Activated T-helper 1 cell treated with anti-CD3 and anti-CD28 coated beads, Interleukin-12 subunit alpha, Interleukin-12 subunit beta, Interleukin-2, Interleukin-4 antibody, amounts not matched to agents 30 ng/mL and 10 ng/mL and 1 ng/mL, durations not matched to agents 14 hours and 24 hours and 36 hours (primary cell): ENCODE data around the gene GALNT17. TPM values are rescaled to one million over a fixed set of nuclear protein-coding genes. Genes with fewer than 3 reads are reported as not detected.
"Not testable (repeated sequence)": the region's sequence is repeated elsewhere in the genome, so short reads cannot be mapped to it uniquely, and the experiment has no call there.

Source experiments
- DNase-seq: peaks from one replicate; pipeline ENCODE4 v3.0.0; 2021; ENCODE audit warnings: low spot score
- H3K27ac Mint-ChIP-seq: one replicate; pipeline ENCODE4 v1.8.0; 2021; ENCODE audit warnings: mild to moderate bottlenecking, mixed read lengths
- H3K27me3 Mint-ChIP-seq: one replicate; pipeline ENCODE4 v1.8.0; 2022; ENCODE audit warnings: mild to moderate bottlenecking, moderate library complexity, mixed read lengths; ENCODE audit not compliant: insufficient read depth
- H3K36me3 Mint-ChIP-seq: one replicate; pipeline ENCODE4 v1.8.0; 2021; ENCODE audit warnings: low read depth, mixed read lengths
- H3K4me1 Mint-ChIP-seq: one replicate; pipeline ENCODE4 v1.8.0; 2021; ENCODE audit warnings: low read depth, mixed read lengths
- H3K4me3 Mint-ChIP-seq: one replicate; pipeline ENCODE4 v1.8.0; 2021; ENCODE audit warnings: mild to moderate bottlenecking, moderate library complexity, mixed read lengths
- H3K9me3 Mint-ChIP-seq: one replicate; pipeline ENCODE4 v1.8.0; 2021; ENCODE audit warnings: mixed read lengths
- intact Hi-C: fragments of 100-400 bp; cut with micrococcal nuclease; formaldehyde crosslinking; loops from one replicate; pipeline ENCODE4 v1.15.1; 2024
- total RNA-seq: library from RNA; stranded (reverse); gene quantifications from 2 replicates; pipeline ENCODE4 v1.2.3, GENCODE V29; 2022

The GALNT17 gene
- total RNA-seq, 1 donor from 2014 or later: not detected

GRCh38 chr7:71584256-71584655, 452.3 kb downstream of the GALNT17 start:
- Mint-ChIP-seq H3K27ac (no peak overlapping the region), H3K9me3 (peaks cover 12% of the 10 kb centered on the region), H3K4me3 (no peak overlapping the region), H3K36me3 (no peaks in the 10 kb centered on the region), H3K4me1 (no peaks in the 10 kb centered on the region), H3K27me3 (no peaks in the 10 kb centered on the region)
- DNase-seq: no peak
- intact Hi-C loops: no loop called here

GRCh38 chr7:71591876-71592275, 459.9 kb downstream of the GALNT17 start:
- Mint-ChIP-seq H3K27ac (no peak overlapping the region), H3K27me3 (no peaks in the 10 kb centered on the region), H3K4me3 (no peak overlapping the region), H3K36me3 (no peaks in the 10 kb centered on the region), H3K4me1 (no peaks in the 10 kb centered on the region), H3K9me3 (peaks cover 21% of the 10 kb centered on the region)
- no peak for DNase-seq
- intact Hi-C loops: no loop called here

GRCh38 chr7:71592388-71592787, 460.4 kb downstream of the GALNT17 start:
- peaks cover 21% of the 10 kb centered on the region for H3K9me3 Mint-ChIP-seq
- intact Hi-C loops, DNase-seq, H3K27me3 Mint-ChIP-seq, H3K4me1 Mint-ChIP-seq, H3K36me3 Mint-ChIP-seq, H3K27ac Mint-ChIP-seq, H3K4me3 Mint-ChIP-seq: not testable (repeated sequence)

GRCh38 chr7:71594736-71595135, 462.8 kb downstream of the GALNT17 start:
- H3K9me3 Mint-ChIP-seq: peaks cover 27% of the 10 kb centered on the region
- no peak for DNase-seq
- H3K4me3 Mint-ChIP-seq: no peak overlapping the region
- no peaks in the 10 kb centered on the region for H3K27me3 Mint-ChIP-seq
- no peaks in the 10 kb centered on the region for H3K36me3 Mint-ChIP-seq
- intact Hi-C loops: no loop called here
- H3K4me1 Mint-ChIP-seq: no peaks in the 10 kb centered on the region
- H3K27ac Mint-ChIP-seq: no peak overlapping the region

GRCh38 chr7:71595176-71595575, 463.2 kb downstream of the GALNT17 start:
- intact Hi-C loops: no loop called here
- DNase-seq: no peak
- no peaks in the 10 kb centered on the region for H3K27me3 Mint-ChIP-seq
- no peak overlapping the region for H3K4me3 Mint-ChIP-seq
- H3K9me3 Mint-ChIP-seq: peaks cover 24% of the 10 kb centered on the region
- H3K36me3 Mint-ChIP-seq: no peaks in the 10 kb centered on the region
- no peaks in the 10 kb centered on the region for H3K4me1 Mint-ChIP-seq
- no peak overlapping the region for H3K27ac Mint-ChIP-seq

- Mint-ChIP-seq H3K27me3 (no peaks in the 10 kb centered on the region), H3K36me3 (no peaks in the 10 kb centered on the region), H3K4me3 (no peak overlapping the region), H3K9me3 (peaks cover 34% of the 10 kb centered on the region), H3K4me1 (no peaks in the 10 kb centered on the region), H3K27ac (no peak overlapping the region)
- no peak for DNase-seq
- intact Hi-C loops: no loop called here
Measured at GRCh38 chr7:71598553-71598952, 466.6 kb downstream of the GALNT17 start.

GRCh38 chr7:71601851-71602250, 469.9 kb downstream of the GALNT17 start:
- no peak for DNase-seq
- H3K27me3 Mint-ChIP-seq: no peaks in the 10 kb centered on the region
- intact Hi-C loops: no loop called here
- H3K4me1 Mint-ChIP-seq: no peaks in the 10 kb centered on the region
- no peaks in the 10 kb centered on the region for H3K36me3 Mint-ChIP-seq
- no peak overlapping the region for H3K4me3 Mint-ChIP-seq
- H3K9me3 Mint-ChIP-seq: peaks cover 25% of the 10 kb centered on the region
- H3K27ac Mint-ChIP-seq: no peak overlapping the region

- H3K4me3 Mint-ChIP-seq: no peak overlapping the region
- intact Hi-C loops: no loop called here
- no peak for DNase-seq
- no peak overlapping the region for H3K27ac Mint-ChIP-seq
- H3K4me1 Mint-ChIP-seq: no peaks in the 10 kb centered on the region
- peaks cover 39% of the 10 kb centered on the region for H3K9me3 Mint-ChIP-seq
- no peaks in the 10 kb centered on the region for H3K36me3 Mint-ChIP-seq
- no peaks in the 10 kb centered on the region for H3K27me3 Mint-ChIP-seq
Measured at GRCh38 chr7:71604818-71605414, 473.0 kb downstream of the GALNT17 start.

GRCh38 chr7:71611986-71612385, 480.0 kb downstream of the GALNT17 start:
- Mint-ChIP-seq H3K9me3 (peaks cover 23% of the 10 kb centered on the region), H3K4me3 (no peak overlapping the region)

GRCh38 chr7:71612911-71613310, 481.0 kb downstream of the GALNT17 start:
- intact Hi-C loops: no loop called here
- Mint-ChIP-seq H3K9me3 (peaks cover 14% of the 10 kb centered on the region), H3K4me3 (no peak overlapping the region), H3K36me3 (no peaks in the 10 kb centered on the region), H3K27me3 (no peaks in the 10 kb centered on the region), H3K27ac (no peak overlapping the region), H3K4me1 (no peaks in the 10 kb centered on the region)
- DNase-seq: no peak

More at GRCh38 chr7:71611986-71612385, 480.0 kb downstream of the GALNT17 start:
- H3K4me1 Mint-ChIP-seq: no peaks in the 10 kb centered on the region
- intact Hi-C loops: no loop called here
- DNase-seq: no peak
- H3K27me3 Mint-ChIP-seq: no peaks in the 10 kb centered on the region
- no peak overlapping the region for H3K27ac Mint-ChIP-seq
- no peaks in the 10 kb centered on the region for H3K36me3 Mint-ChIP-seq

- Mint-ChIP-seq H3K36me3 (no peaks in the 10 kb centered on the region), H3K27ac (no peak overlapping the region), H3K9me3 (peaks cover 10% of the 10 kb centered on the region), H3K4me1 (no peaks in the 10 kb centered on the region), H3K27me3 (no peaks in the 10 kb centered on the region), H3K4me3 (no peak overlapping the region)
- intact Hi-C loops: no loop called here
- no peak for DNase-seq
Measured at GRCh38 chr7:71613313-71613712, 481.4 kb downstream of the GALNT17 start.

GRCh38 chr7:71615017-71615416, 483.1 kb downstream of the GALNT17 start:
- intact Hi-C loops: no loop called here
- Mint-ChIP-seq H3K9me3 (peaks cover 4% of the 10 kb centered on the region), H3K27ac (no peak overlapping the region)

GRCh38 chr7:71616217-71616616, 484.3 kb downstream of the GALNT17 start:
- Mint-ChIP-seq H3K9me3 (peaks cover 6% of the 10 kb centered on the region), H3K27ac (no peak overlapping the region), H3K4me1 (no peaks in the 10 kb centered on the region), H3K27me3 (no peaks in the 10 kb centered on the region), H3K36me3 (no peaks in the 10 kb centered on the region), H3K4me3 (no peak overlapping the region)
- DNase-seq: no peak
- intact Hi-C loops: no loop called here

More at GRCh38 chr7:71615017-71615416, 483.1 kb downstream of the GALNT17 start:
- no peaks in the 10 kb centered on the region for H3K36me3 Mint-ChIP-seq
- no peaks in the 10 kb centered on the region for H3K4me1 Mint-ChIP-seq
- no peak for DNase-seq
- H3K4me3 Mint-ChIP-seq: no peak overlapping the region
- no peaks in the 10 kb centered on the region for H3K27me3 Mint-ChIP-seq

- intact Hi-C loops: no loop called here
- DNase-seq: no peak
- no peaks in the 10 kb centered on the region for H3K4me1 Mint-ChIP-seq
- no peak overlapping the region for H3K27ac Mint-ChIP-seq
- H3K27me3 Mint-ChIP-seq: no peaks in the 10 kb centered on the region
- peaks cover 13% of the 10 kb centered on the region for H3K9me3 Mint-ChIP-seq
- no peak overlapping the region for H3K4me3 Mint-ChIP-seq
- no peaks in the 10 kb centered on the region for H3K36me3 Mint-ChIP-seq
Measured at GRCh38 chr7:71618278-71618677, 486.3 kb downstream of the GALNT17 start.
